Naive thymus-derived CD4-positive, alpha-beta T cell (primary cell): ENCODE measurements around the gene PGA5. TPM values are rescaled to one million over a fixed set of nuclear protein-coding genes. Genes with fewer than 3 reads are reported as not detected.
"Not testable (repeated sequence)": the region's sequence is repeated elsewhere in the genome, so short reads cannot be mapped to it uniquely, and the experiment has no call there.

Source experiments
- ATAC-seq: fragments of 150-1000 bp; cut with Tn5 transposase; 2 replicates; pipeline ENCODE4 v1.10.0; 2021; ENCODE audit warnings: mild to moderate bottlenecking, moderate library complexity
- CTCF ChIA-PET: fragments of 350-600 bp; sonication (Branson Sonifier 250); formaldehyde crosslinking; loops from one replicate; lab custom pipeline; 2021; ENCODE audit warnings: antibody characterized with exemption; lab: Charles Lee
- POLR2A ChIA-PET: fragments of 350-600 bp; sonication (Branson Sonifier 250); formaldehyde crosslinking; loops from one replicate; lab custom pipeline; 2021; ENCODE audit warnings: antibody characterized with exemption, inconsistent platforms; lab: Charles Lee
- DNase-seq, 9 donors: peaks; one replicate each; pipeline versions ENCODE4 v3.0.0 to v3.0.0-alpha.2; 2020 to 2022; ENCODE audit warnings: mixed read lengths in 1 of 9
- H3K27ac ChIP-seq: one replicate; pipeline ENCODE4 v1.7.0; 2013; ENCODE audit warnings: mild to moderate bottlenecking, low read depth, low read length, moderate library complexity
- H3K27me3 ChIP-seq, 2 donors: one replicate each; pipeline ENCODE4 v1.7.0; 2013; ENCODE audit warnings: low read length in 2 of 2, mild to moderate bottlenecking in 2 of 2, moderate library complexity in 2 of 2; ENCODE audit not compliant: control insufficient read depth in 2 of 2, insufficient read depth in 2 of 2
- H3K36me3 ChIP-seq, 3 experiments: 1 replicate in 2 of 3; 2 replicates in 1 of 3; pipeline ENCODE4 v1.7.0; 2013; ENCODE audit warnings: low read length in 3 of 3, mild to moderate bottlenecking in 3 of 3, moderate library complexity in 1 of 3; ENCODE audit not compliant: insufficient read depth in 3 of 3, control insufficient read depth in 2 of 3
- H3K4me1 ChIP-seq, 2 donors: one replicate each; pipeline ENCODE4 v1.7.0; 2013; ENCODE audit warnings: low read length in 2 of 2, mild to moderate bottlenecking in 2 of 2, moderate library complexity in 1 of 2; ENCODE audit not compliant: control insufficient read depth in 2 of 2, insufficient read depth in 2 of 2
- H3K4me3 ChIP-seq: 2 replicates; pipeline ENCODE4 v1.7.0; 2013; ENCODE audit warnings: mild to moderate bottlenecking, low read length
- H3K9me3 ChIP-seq, 3 experiments: 1 replicate in 2 of 3; 2 replicates in 1 of 3; pipeline ENCODE4 v1.7.0; 2013; ENCODE audit warnings: low read length in 3 of 3; ENCODE audit not compliant: control insufficient read depth in 2 of 3
- H3K27ac Mint-ChIP-seq, 9 donors: one replicate each; pipeline ENCODE4 v1.8.0; 2020 to 2022; ENCODE audit warnings: mixed read lengths in 9 of 9, mild to moderate bottlenecking in 8 of 9, moderate library complexity in 5 of 9, inconsistent platforms in 2 of 9
- H3K27me3 Mint-ChIP-seq, 5 donors: one replicate each; pipeline ENCODE4 v1.8.0; 2021 to 2022; ENCODE audit warnings: mixed read lengths in 5 of 5, mild to moderate bottlenecking in 1 of 5
- H3K36me3 Mint-ChIP-seq, 5 donors: one replicate each; pipeline ENCODE4 v1.8.0; 2020 to 2022; ENCODE audit warnings: mixed read lengths in 5 of 5, mild to moderate bottlenecking in 3 of 5, inconsistent platforms in 1 of 5
- H3K4me1 Mint-ChIP-seq, 7 donors: one replicate each; pipeline ENCODE4 v1.8.0; 2020 to 2022; ENCODE audit warnings: mixed read lengths in 7 of 7, mild to moderate bottlenecking in 3 of 7, inconsistent platforms in 1 of 7
- H3K4me3 Mint-ChIP-seq, 10 donors: one replicate each; pipeline ENCODE4 v1.8.0; 2020 to 2022; ENCODE audit warnings: mild to moderate bottlenecking in 10 of 10, mixed read lengths in 10 of 10, moderate library complexity in 6 of 10, inconsistent platforms in 2 of 10
- H3K9me3 Mint-ChIP-seq, 11 donors: one replicate each; pipeline ENCODE4 v1.8.0; 2020 to 2022; ENCODE audit warnings: mixed read lengths in 11 of 11, mild to moderate bottlenecking in 4 of 11, inconsistent platforms in 1 of 11, moderate library complexity in 1 of 11
- intact Hi-C, 2 donors: fragments of 100-400 bp; cut with micrococcal nuclease; formaldehyde crosslinking; loops; one replicate each; pipeline ENCODE4 v1.15.1; 2023
- polyA plus RNA-seq, 2 donors: library from polyadenylated mRNA; unstranded; fragments of 300-500 nt; fragmentation: Illumina TruSeq; gene quantifications; one replicate each; pipeline ENCODE4 v1.2.3, GENCODE V29; 2021
- total RNA-seq, 6 experiments: library from RNA in 5 of 6; stranded (reverse) in 5 of 6; gene quantifications; 1 replicate in 5 of 6; 2 replicates in 1 of 6; pipeline ENCODE4 v1.2.3 and lab custom pipeline; 2021 to 2026

Gene PGA5
- total RNA-seq (not detected), polyA plus RNA-seq (not detected), total RNA-seq (lab: John Stamatoyannopoulos, UW) (not detected)

- H3K4me1 Mint-ChIP-seq, H3K27me3 Mint-ChIP-seq, DNase-seq, H3K9me3 ChIP-seq, H3K27ac Mint-ChIP-seq, H3K27me3 ChIP-seq, H3K27ac ChIP-seq, H3K36me3 ChIP-seq, ATAC-seq, H3K36me3 Mint-ChIP-seq, POLR2A ChIA-PET, H3K4me1 ChIP-seq, H3K4me3 ChIP-seq, intact Hi-C loops, H3K4me3 Mint-ChIP-seq, H3K9me3 Mint-ChIP-seq, CTCF ChIA-PET: not testable (repeated sequence)
Observed at GRCh38 chr11:61240875-61241274, at the start of gene PGA5. TSS of gene PGA5 (plus strand) at chr11:61241175. CDS start at chr11:61241227, 52 bp downstream.

GRCh38 chr11:61193596-61193995 lies 47.4 kb upstream of the PGA5 start:
- Mint-ChIP-seq H3K4me3 (no peak overlapping the region), H3K36me3 (no peaks in the 10 kb centered on the region), H3K4me1 (peaks cover 0 to 4% (median 0%) of the 10 kb centered on the region in 7 donors), H3K27me3 (peaks cover 0 to 22% (median 6%) of the 10 kb centered on the region in 5 donors), H3K9me3 (no peaks in the 10 kb centered on the region), H3K27ac (no peak overlapping the region)
- Histone ChIP-seq H3K27me3 (no peaks in the 10 kb centered on the region), H3K4me3 (no peak overlapping the region), H3K4me1 (no peaks in the 10 kb centered on the region), H3K27ac (no peak overlapping the region), H3K36me3 (no peaks in the 10 kb centered on the region), H3K9me3 (no peaks in the 10 kb centered on the region)
- ChIA-PET POLR2A (no interaction called here), CTCF (no interaction called here)
- DNase-seq (no peak), ATAC-seq (no peak)
- intact Hi-C loops = loop anchor here in 1 of 2 donors (5.0 kb wide), 1 partner anchor 194 kb away; no protein-coding TSS in a partner anchor

- Mint-ChIP-seq H3K27me3 (peaks cover 0 to 24% (median 6%) of the 10 kb centered on the region in 5 donors), H3K36me3 (no peaks in the 10 kb centered on the region), H3K4me3 (no peak overlapping the region), H3K4me1 (peaks cover 0 to 4% (median 0%) of the 10 kb centered on the region in 7 donors), H3K27ac (no peak overlapping the region), H3K9me3 (peaks cover 0 to 4% (median 0%) of the 10 kb centered on the region in 11 donors)
- ATAC-seq = no peak
- Histone ChIP-seq H3K36me3 (no peaks in the 10 kb centered on the region), H3K9me3 (no peaks in the 10 kb centered on the region), H3K27me3 (no peaks in the 10 kb centered on the region), H3K4me1 (no peaks in the 10 kb centered on the region), H3K27ac (no peak overlapping the region), H3K4me3 (no peak overlapping the region)
- CTCF ChIA-PET = no interaction called here
- intact Hi-C loops = loop anchor here in 1 of 2 donors (5.0 kb wide), 1 partner anchor 193 kb away; no protein-coding TSS in a partner anchor
- no peak for DNase-seq
- POLR2A ChIA-PET = no interaction called here
Observed at GRCh38 chr11:61194169-61194671, 46.8 kb upstream of the PGA5 start.

- Mint-ChIP-seq H3K27me3 (peaks cover 0 to 22% (median 6%) of the 10 kb centered on the region in 5 donors), H3K4me1 (peaks cover 0 to 4% (median 0%) of the 10 kb centered on the region in 7 donors), H3K9me3 (peaks cover 0 to 6% (median 0%) of the 10 kb centered on the region in 11 donors), H3K4me3 (no peak overlapping the region), H3K36me3 (no peaks in the 10 kb centered on the region), H3K27ac (no peak overlapping the region)
- H3K27me3 ChIP-seq = no peaks in the 10 kb centered on the region
- no peak for DNase-seq
- no peak overlapping the region for H3K4me3 ChIP-seq
- no peaks in the 10 kb centered on the region for H3K36me3 ChIP-seq
- H3K9me3 ChIP-seq = no peaks in the 10 kb centered on the region
- intact Hi-C loops = loop anchor here in 1 of 2 donors (5.0 kb wide), 1 partner anchor 192 kb away; no protein-coding TSS in a partner anchor
- CTCF ChIA-PET = interaction anchor here (1.1 to 1.3 kb wide), 2 partner anchors 7 to 364 kb away, joined by 3 read pairs; no protein-coding TSS in a partner anchor
- no peaks in the 10 kb centered on the region for H3K4me1 ChIP-seq
- POLR2A ChIA-PET = no interaction called here
- no peak for ATAC-seq
- no peak overlapping the region for H3K27ac ChIP-seq
Observed at GRCh38 chr11:61194981-61195695, 45.8 kb upstream of the PGA5 start.

- H3K4me3 Mint-ChIP-seq = no peak overlapping the region
- ChIA-PET CTCF (interaction anchor here (1.1 to 1.3 kb wide), 2 partner anchors 8 to 365 kb away, joined by 3 read pairs; no protein-coding TSS in a partner anchor), POLR2A (no interaction called here)
- no peak overlapping the region for H3K27ac ChIP-seq
- no peaks in the 10 kb centered on the region for H3K27me3 ChIP-seq
- no peak overlapping the region for H3K4me3 ChIP-seq
- no peaks in the 10 kb centered on the region for H3K9me3 ChIP-seq
- H3K4me1 ChIP-seq = no peaks in the 10 kb centered on the region
- no peaks in the 10 kb centered on the region for H3K36me3 Mint-ChIP-seq
- peaks cover 0 to 6% (median 0%) of the 10 kb centered on the region in 11 donors for H3K9me3 Mint-ChIP-seq
- ATAC-seq (no peak), DNase-seq (no peak)
- H3K27me3 Mint-ChIP-seq = peaks cover 0 to 25% (median 6%) of the 10 kb centered on the region in 5 donors
- H3K27ac Mint-ChIP-seq = no peak overlapping the region
- peaks cover 0 to 4% (median 0%) of the 10 kb centered on the region in 7 donors for H3K4me1 Mint-ChIP-seq
- no peaks in the 10 kb centered on the region for H3K36me3 ChIP-seq
- intact Hi-C loops = no loop called here
Observed at GRCh38 chr11:61195719-61196118, 45.3 kb upstream of the PGA5 start.

GRCh38 chr11:61198361-61198760 lies 42.6 kb upstream of the PGA5 start:
- Histone ChIP-seq H3K9me3 (no peaks in the 10 kb centered on the region), H3K27ac (no peak overlapping the region), H3K36me3 (no peaks in the 10 kb centered on the region), H3K4me1 (no peaks in the 10 kb centered on the region), H3K4me3 (no peak overlapping the region), H3K27me3 (no peaks in the 10 kb centered on the region)
- Mint-ChIP-seq H3K36me3 (no peaks in the 10 kb centered on the region), H3K4me3 (no peak overlapping the region), H3K9me3 (peaks cover 0 to 6% (median 0%) of the 10 kb centered on the region in 11 donors), H3K27me3 (peaks cover 0 to 22% (median 14%) of the 10 kb centered on the region in 5 donors), H3K4me1 (peaks cover 0 to 4% (median 0%) of the 10 kb centered on the region in 7 donors), H3K27ac (no peak overlapping the region)
- ChIA-PET CTCF (no interaction called here), POLR2A (no interaction called here)
- ATAC-seq (no peak), DNase-seq (no peak)
- intact Hi-C loops = no loop called here
